ENCODE measurements around the gene SPTBN1.

Gene SPTBN1

DNA sequence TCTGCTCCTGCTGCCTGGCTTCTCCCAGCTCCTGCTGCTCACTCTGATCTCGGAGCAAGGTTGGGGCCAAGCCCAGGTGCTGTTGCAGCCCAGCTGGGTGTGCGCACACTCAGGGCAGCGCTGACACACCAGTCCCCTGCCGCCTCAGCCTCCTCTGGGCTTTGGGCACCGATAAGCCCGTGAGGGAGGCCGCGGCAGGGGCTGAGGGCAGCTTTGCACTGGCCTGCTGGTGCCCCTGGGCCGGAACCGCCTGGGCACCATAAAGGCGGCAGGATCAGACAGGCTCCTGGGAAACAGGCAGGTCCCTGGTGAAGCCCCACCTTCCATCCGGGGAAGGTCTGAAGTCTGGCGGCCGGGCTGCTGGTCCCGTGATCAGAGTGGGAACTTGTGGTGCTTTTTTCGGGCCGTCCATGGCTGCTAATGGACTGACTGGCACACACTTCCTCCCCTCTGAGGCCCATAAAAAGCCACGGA lies 253.2 kb downstream of the SPTBN1 start:
- DNase-seq (ENCODE audit: low read depth) = no peak

GRCh38 chr2:54710216-54710615 lies 254.1 kb downstream of the SPTBN1 start:
- no peak for DNase-seq (ENCODE audit: low read depth)

GRCh38 chr2:54712516-54712915 lies 256.4 kb downstream of the SPTBN1 start:
- no peak for DNase-seq (ENCODE audit: low read depth)

DNA sequence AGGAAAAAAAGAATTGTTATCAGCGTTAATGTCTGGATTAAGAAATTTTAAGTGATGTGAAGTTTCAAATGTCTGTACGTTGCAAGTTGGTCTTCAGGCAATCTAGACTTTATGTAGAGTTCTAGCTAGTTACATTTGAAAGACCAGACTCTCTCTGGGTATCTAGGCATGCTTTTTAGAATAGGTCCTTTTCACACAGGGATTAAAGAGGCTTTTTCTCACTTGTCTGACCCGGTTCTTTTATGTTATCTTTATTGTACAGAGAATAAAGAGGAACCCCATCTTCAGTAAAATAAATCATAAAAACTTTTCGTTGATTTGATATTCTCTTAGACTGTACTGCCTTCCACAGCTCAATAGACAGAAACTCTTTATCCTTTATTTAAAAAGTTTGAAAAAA lies 258.9 kb downstream of the SPTBN1 start:
- DNase-seq (ENCODE audit: low read depth) = no peak

GRCh38 chr2:54716375-54716774 lies 260.2 kb downstream of the SPTBN1 start:
- DNase-seq (ENCODE audit: low read depth) = no peak

- DNase-seq (ENCODE audit: low read depth) = no peak
These were observed 264.4 kb downstream of the SPTBN1 start for GRCh38 chr2:54720563-54720962.
